Measurements from ENCODE around the gene PCDHGA7.
"Not testable (repeated sequence)": the region's sequence is repeated elsewhere in the genome, so short reads cannot be mapped to it uniquely, and the experiment has no call there.

PCDHGA7 gene

DNA sequence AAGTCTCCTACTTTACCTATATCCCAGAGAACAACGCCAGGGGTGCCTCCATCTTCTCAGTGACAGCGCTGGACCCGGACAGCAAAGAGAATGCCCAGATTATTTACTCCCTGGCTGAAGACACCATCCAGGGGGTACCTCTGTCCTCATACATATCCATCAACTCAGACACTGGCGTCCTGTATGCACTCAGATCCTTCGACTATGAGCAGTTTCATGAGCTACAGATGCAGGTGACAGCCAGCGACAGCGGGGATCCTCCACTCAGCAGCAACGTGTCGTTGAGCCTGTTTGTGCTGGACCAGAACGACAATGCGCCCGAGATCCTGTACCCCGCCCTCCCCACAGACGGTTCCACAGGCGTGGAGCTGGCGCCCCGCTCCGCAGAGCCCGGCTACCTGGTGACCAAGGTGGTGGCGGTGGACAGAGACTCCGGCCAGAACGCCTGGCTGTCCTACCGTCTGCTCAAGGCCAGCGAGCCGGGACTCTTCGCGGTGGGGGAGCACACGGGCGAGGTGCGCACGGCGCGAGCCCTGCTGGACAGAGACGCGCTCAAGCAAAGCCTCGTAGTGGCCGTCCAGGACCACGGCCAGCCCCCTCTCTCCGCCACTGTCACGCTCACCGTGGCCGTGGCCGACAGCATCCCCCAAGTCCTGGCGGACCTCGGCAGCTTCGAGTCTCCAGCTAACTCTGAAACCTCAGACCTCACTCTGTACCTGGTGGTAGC is 32.2 kb downstream of the PCDHGA7 start:
- peak overlapping the region in 1 of 2 donors; percentile 31 for H3K4me3 ChIP-seq (ENCODE audit: low read length in 2 of 2)
- not testable (repeated sequence) for H3K9ac ChIP-seq (ENCODE audit: low read depth in 1 of 2, low read length in 2 of 2); H3K36me3 ChIP-seq (ENCODE audit: control insufficient read depth in 2 of 2, insufficient read depth in 2 of 2, low read length in 2 of 2); H3K27ac ChIP-seq (ENCODE audit: low read depth in 2 of 2, low read length in 2 of 2); H3K27me3 ChIP-seq (ENCODE audit: control insufficient read depth in 2 of 2, insufficient read depth in 2 of 2, low read length in 2 of 2); H3K4me1 ChIP-seq (ENCODE audit: control insufficient read depth in 2 of 2, insufficient read depth in 2 of 2, low read length in 2 of 2)
- H3K9me3 ChIP-seq (ENCODE audit: control insufficient read depth in 2 of 2, low read length in 2 of 2): peaks cover 25 to 35% of the 10 kb centered on the region in 2 donors

DNA sequence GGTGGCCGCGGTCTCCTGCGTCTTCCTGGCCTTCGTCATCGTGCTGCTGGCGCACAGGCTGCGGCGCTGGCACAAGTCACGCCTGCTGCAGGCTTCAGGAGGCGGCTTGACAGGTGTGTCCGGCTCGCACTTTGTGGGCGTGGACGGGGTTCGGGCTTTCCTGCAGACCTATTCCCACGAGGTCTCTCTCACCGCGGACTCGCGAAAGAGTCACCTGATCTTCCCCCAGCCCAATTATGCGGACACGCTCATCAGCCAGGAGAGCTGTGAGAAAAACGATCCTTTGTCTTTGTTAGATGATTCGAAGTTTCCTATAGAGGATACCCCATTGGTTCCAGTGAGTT is 32.7 kb downstream of the PCDHGA7 start:
- not testable (repeated sequence) for H3K4me1 ChIP-seq (ENCODE audit: control insufficient read depth in 2 of 2, insufficient read depth in 2 of 2, low read length in 2 of 2); H3K36me3 ChIP-seq (ENCODE audit: control insufficient read depth in 2 of 2, insufficient read depth in 2 of 2, low read length in 2 of 2); H3K27me3 ChIP-seq (ENCODE audit: control insufficient read depth in 2 of 2, insufficient read depth in 2 of 2, low read length in 2 of 2); H3K4me3 ChIP-seq (ENCODE audit: low read length in 2 of 2); H3K27ac ChIP-seq (ENCODE audit: low read depth in 2 of 2, low read length in 2 of 2); H3K9ac ChIP-seq (ENCODE audit: low read depth in 1 of 2, low read length in 2 of 2)
- peaks cover 27 to 33% of the 10 kb centered on the region in 2 donors for H3K9me3 ChIP-seq (ENCODE audit: control insufficient read depth in 2 of 2, low read length in 2 of 2)

DNA sequence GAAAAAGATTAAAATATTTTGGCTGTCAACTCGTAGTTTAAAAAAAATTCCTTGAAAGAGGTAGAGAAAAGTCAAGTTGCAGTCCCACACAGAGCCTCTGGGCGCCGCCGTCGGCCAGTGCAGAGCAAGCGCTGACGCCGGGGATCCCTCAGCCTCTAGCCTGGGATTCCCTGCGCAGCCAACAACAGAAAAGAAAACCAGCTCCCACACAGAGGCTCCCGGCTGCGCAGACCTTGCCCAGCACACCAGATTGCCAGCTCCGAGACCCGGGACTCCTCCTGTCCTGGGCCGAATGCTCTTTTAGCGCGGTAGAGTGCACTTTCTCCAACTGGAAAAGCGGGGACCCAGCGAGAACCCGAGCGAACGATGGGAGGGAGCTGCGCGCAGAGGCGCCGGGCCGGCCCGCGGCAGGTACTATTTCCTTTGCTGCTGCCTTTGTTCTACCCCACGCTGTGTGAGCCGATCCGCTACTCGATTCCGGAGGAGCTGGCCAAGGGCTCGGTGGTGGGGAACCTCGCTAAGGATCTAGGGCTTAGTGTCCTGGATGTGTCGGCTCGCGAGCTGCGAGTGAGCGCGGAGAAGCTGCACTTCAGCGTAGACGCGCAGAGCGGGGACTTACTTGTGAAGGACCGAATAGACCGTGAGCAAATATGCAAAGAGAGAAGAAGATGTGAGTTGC is 35.1 kb downstream of the PCDHGA7 start, which contains the start of gene PCDHGB7:
PCDHGB7 (plus strand) TSS at position 184 of the 679 bp plus-strand sequence; CDS start at position 367, 183 bp downstream.
- Histone ChIP-seq H3K9me3 (ENCODE audit: control insufficient read depth in 2 of 2, low read length in 2 of 2) (peaks cover 36 to 43% of the 10 kb centered on the region in 2 donors), H3K4me3 (ENCODE audit: low read length in 2 of 2) (peak within 1 kb of the TSS; percentile 45 to 46)
- not testable (repeated sequence) for H3K9ac ChIP-seq (ENCODE audit: low read depth in 1 of 2, low read length in 2 of 2); H3K27ac ChIP-seq (ENCODE audit: low read depth in 2 of 2, low read length in 2 of 2); H3K27me3 ChIP-seq (ENCODE audit: control insufficient read depth in 2 of 2, insufficient read depth in 2 of 2, low read length in 2 of 2); H3K36me3 ChIP-seq (ENCODE audit: control insufficient read depth in 2 of 2, insufficient read depth in 2 of 2, low read length in 2 of 2); H3K4me1 ChIP-seq (ENCODE audit: control insufficient read depth in 2 of 2, insufficient read depth in 2 of 2, low read length in 2 of 2)

DNA sequence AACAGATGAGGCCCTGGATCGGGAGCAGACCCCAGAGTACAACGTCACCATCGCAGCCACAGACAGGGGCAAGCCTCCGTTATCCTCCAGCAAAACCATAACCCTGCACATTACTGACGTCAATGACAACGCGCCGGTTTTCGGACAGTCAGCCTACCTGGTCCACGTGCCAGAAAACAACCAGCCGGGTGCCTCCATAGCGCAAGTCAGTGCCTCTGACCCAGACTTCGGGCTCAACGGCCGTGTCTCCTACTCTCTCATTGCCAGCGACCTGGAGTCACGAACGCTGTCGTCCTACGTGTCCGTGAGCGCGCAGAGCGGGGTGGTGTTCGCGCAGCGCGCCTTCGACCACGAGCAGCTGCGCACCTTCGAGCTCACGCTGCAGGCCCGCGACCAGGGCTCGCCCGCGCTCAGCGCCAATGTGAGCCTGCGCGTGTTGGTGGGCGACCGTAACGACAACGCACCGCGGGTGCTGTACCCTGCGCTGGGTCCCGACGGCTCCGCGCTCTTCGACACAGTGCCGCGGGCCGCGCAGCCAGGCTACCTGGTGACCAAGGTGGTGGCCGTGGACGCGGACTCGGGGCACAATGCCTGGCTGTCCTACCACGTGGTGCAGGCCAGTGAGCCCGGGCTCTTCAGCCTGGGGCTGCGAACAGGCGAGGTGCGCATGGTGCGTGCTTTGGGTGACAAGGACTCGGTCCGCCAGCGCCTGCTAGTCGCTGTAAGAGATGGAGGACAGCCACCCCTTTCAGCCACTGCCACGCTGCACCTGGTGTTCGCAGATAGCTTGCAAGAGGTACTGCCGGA is 36.7 kb downstream of the PCDHGA7 start:
- peak overlapping the region in 1 of 2 donors; percentile 31 for H3K4me3 ChIP-seq (ENCODE audit: low read length in 2 of 2)
- no peak overlapping the region for H3K9ac ChIP-seq (ENCODE audit: low read depth in 1 of 2, low read length in 2 of 2)
- H3K27ac ChIP-seq (ENCODE audit: low read depth in 2 of 2, low read length in 2 of 2): no peak overlapping the region
- H3K36me3 ChIP-seq (ENCODE audit: control insufficient read depth in 2 of 2, insufficient read depth in 2 of 2, low read length in 2 of 2): no peaks in the 10 kb centered on the region
- no peaks in the 10 kb centered on the region for H3K4me1 ChIP-seq (ENCODE audit: control insufficient read depth in 2 of 2, insufficient read depth in 2 of 2, low read length in 2 of 2)
- H3K9me3 ChIP-seq (ENCODE audit: control insufficient read depth in 2 of 2, low read length in 2 of 2): peaks cover 37 to 44% of the 10 kb centered on the region in 2 donors
- no peaks in the 10 kb centered on the region for H3K27me3 ChIP-seq (ENCODE audit: control insufficient read depth in 2 of 2, insufficient read depth in 2 of 2, low read length in 2 of 2)

DNA sequence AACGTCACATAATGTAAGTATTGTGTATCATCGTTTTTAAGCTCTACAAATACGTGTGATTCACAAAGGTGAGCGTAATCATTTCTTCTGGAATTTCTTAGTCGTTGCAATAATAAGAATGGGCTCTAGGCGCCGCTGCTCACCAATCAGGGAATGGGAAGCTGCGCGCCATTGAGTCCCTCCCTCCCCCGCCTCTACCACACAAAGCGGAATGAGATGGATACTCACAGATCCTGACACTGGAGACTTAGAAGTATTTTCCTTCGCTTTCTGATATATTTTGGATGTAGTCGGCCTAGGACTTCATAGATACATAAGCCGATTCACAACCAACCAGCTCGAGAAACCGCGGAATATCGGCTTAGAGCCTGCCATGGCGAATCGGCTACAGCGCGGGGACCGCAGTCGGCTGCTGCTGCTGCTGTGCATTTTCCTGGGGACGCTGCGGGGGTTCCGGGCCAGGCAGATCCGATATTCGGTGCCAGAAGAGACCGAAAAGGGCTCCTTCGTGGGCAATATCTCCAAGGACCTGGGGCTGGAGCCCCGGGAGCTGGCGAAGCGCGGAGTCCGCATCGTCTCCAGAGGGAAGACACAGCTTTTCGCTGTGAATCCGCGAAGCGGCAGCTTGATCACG is 38.4 kb downstream of the PCDHGA7 start, which contains the start of gene PCDHGA11:
PCDHGA11 (plus strand) TSS at position 197 of the 634 bp plus-strand sequence; CDS start at position 374, 177 bp downstream.
- H3K36me3 ChIP-seq (ENCODE audit: control insufficient read depth in 2 of 2, insufficient read depth in 2 of 2, low read length in 2 of 2): no peaks in the 10 kb centered on the region
- peak within 1 kb of the TSS; percentile 13 to 47 for H3K4me3 ChIP-seq (ENCODE audit: low read length in 2 of 2)
- no peaks in the 10 kb centered on the region for H3K4me1 ChIP-seq (ENCODE audit: control insufficient read depth in 2 of 2, insufficient read depth in 2 of 2, low read length in 2 of 2)
- H3K9me3 ChIP-seq (ENCODE audit: control insufficient read depth in 2 of 2, low read length in 2 of 2): peaks cover 41 to 45% of the 10 kb centered on the region in 2 donors
- H3K9ac ChIP-seq (ENCODE audit: low read depth in 1 of 2, low read length in 2 of 2): no peak within 1 kb of the TSS
- no peak within 1 kb of the TSS for H3K27ac ChIP-seq (ENCODE audit: low read depth in 2 of 2, low read length in 2 of 2)
- H3K27me3 ChIP-seq (ENCODE audit: control insufficient read depth in 2 of 2, insufficient read depth in 2 of 2, low read length in 2 of 2): no peaks in the 10 kb centered on the region

DNA sequence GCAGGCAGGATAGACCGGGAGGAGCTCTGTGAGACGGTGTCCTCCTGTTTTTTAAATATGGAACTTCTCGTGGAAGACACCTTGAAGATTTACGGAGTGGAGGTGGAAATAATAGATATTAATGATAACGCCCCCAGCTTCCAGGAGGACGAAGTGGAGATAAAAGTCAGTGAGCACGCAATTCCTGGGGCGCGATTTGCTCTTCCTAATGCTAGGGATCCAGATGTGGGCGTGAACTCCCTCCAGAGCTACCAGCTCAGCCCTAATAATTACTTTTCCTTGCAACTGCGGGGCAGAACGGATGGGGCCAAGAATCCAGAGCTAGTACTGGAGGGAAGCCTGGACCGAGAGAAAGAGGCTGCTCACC is 38.9 kb downstream of the PCDHGA7 start:
- Histone ChIP-seq H3K27ac (ENCODE audit: low read depth in 2 of 2, low read length in 2 of 2) (no peak overlapping the region), H3K4me1 (ENCODE audit: control insufficient read depth in 2 of 2, insufficient read depth in 2 of 2, low read length in 2 of 2) (no peaks in the 10 kb centered on the region), H3K27me3 (ENCODE audit: control insufficient read depth in 2 of 2, insufficient read depth in 2 of 2, low read length in 2 of 2) (no peaks in the 10 kb centered on the region), H3K36me3 (ENCODE audit: control insufficient read depth in 2 of 2, insufficient read depth in 2 of 2, low read length in 2 of 2) (no peaks in the 10 kb centered on the region), H3K9ac (ENCODE audit: low read depth in 1 of 2, low read length in 2 of 2) (no peak overlapping the region), H3K9me3 (ENCODE audit: control insufficient read depth in 2 of 2, low read length in 2 of 2) (peaks cover 45% of the 10 kb centered on the region in 2 donors), H3K4me3 (ENCODE audit: low read length in 2 of 2) (peak overlapping the region in 1 of 2 donors; percentile 47)

DNA sequence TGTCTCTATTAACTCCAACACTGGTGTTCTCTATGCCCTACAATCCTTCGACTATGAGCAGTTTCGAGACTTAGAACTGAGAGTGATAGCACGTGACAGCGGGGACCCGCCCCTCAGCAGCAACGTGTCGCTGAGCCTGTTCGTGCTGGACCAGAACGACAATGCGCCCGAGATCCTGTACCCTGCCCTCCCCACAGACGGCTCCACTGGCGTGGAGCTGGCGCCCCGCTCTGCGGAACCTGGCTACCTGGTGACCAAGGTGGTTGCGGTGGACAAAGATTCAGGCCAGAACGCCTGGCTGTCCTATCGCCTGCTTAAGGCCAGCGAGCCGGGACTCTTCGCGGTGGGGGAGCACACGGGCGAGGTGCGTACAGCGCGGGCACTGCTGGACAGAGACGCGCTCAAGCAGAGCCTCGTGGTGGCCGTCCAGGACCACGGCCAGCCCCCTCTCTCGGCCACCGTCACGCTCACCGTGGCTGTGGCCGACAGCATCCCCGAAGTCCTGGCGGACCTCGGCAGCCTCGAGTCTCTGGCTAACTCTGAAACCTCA is 40.3 kb downstream of the PCDHGA7 start:
- Histone ChIP-seq H3K9ac (ENCODE audit: low read depth in 1 of 2, low read length in 2 of 2) (no peak overlapping the region), H3K27me3 (ENCODE audit: control insufficient read depth in 2 of 2, insufficient read depth in 2 of 2, low read length in 2 of 2) (no peaks in the 10 kb centered on the region), H3K4me1 (ENCODE audit: control insufficient read depth in 2 of 2, insufficient read depth in 2 of 2, low read length in 2 of 2) (no peaks in the 10 kb centered on the region), H3K36me3 (ENCODE audit: control insufficient read depth in 2 of 2, insufficient read depth in 2 of 2, low read length in 2 of 2) (no peaks in the 10 kb centered on the region), H3K27ac (ENCODE audit: low read depth in 2 of 2, low read length in 2 of 2) (no peak overlapping the region), H3K9me3 (ENCODE audit: control insufficient read depth in 2 of 2, low read length in 2 of 2) (peaks cover 50 to 51% of the 10 kb centered on the region in 2 donors), H3K4me3 (ENCODE audit: low read length in 2 of 2) (no peak overlapping the region)

DNA sequence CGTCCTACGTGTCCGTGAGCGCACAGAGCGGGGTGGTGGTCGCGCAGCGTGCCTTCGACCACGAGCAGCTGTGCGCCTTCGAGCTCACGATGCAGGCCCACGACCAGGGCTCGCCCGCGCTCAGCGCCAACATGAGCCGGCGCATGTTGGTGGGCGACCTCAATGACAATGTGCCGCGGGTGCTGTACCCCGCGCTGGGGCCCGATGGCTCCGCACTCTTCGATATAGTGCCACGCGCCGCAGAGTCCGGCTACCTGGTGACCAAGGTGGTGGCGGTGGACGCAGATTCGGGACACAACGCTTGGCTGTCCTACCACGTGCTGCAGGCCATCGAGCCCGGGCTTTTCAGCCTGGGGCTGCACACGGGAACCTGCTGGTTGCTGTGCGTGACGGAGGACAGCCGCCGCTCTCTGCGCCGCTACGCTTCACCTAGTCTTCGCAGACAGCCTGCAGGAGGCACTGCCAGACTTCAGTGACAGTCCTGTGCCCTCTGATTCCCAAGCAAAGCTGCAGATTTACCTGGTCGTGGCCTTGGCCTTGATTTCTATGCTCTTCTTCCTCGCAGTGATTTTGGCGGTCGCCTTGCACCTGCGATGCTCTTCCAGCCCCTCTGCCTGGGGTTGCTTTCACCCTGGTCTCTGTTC is 45.4 kb downstream of the PCDHGA7 start:
- H3K27me3 ChIP-seq (ENCODE audit: control insufficient read depth in 2 of 2, insufficient read depth in 2 of 2, low read length in 2 of 2): no peaks in the 10 kb centered on the region

DNA sequence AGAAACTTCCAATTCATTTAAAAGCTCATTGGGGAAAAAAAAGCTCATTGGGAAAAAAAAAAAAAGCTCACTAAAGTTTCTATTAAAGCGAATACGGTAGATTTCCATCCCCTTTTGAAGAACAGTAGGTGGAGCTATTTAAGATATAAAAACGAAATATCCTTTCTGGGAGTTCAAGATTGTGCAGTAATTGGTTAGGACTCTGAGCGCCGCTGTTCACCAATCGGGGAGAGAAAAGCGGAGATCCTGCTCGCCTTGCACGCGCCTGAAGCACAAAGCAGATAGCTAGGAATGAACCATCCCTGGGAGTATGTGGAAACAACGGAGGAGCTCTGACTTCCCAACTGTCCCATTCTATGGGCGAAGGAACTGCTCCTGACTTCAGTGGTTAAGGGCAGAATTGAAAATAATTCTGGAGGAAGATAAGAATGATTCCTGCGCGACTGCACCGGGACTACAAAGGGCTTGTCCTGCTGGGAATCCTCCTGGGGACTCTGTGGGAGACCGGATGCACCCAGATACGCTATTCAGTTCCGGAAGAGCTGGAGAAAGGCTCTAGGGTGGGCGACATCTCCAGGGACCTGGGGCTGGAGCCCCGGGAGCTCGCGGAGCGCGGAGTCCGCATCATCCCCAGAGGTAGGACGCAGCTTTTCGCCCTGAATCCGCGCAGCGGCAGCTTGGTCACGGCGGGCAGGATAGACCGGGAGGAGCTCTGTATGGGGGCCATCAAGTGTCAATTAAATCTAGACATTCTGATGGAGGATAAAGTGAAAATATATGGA is 48.0 kb downstream of the PCDHGA7 start, which contains the start of gene PCDHGA12:
PCDHGA12 (plus strand) TSS at position 176 of the 782 bp plus-strand sequence; CDS start at position 429, 253 bp downstream.
- Histone ChIP-seq H3K36me3 (ENCODE audit: control insufficient read depth in 2 of 2, insufficient read depth in 2 of 2, low read length in 2 of 2) (no peaks in the 10 kb centered on the region), H3K27me3 (ENCODE audit: control insufficient read depth in 2 of 2, insufficient read depth in 2 of 2, low read length in 2 of 2) (no peaks in the 10 kb centered on the region), H3K4me3 (ENCODE audit: low read length in 2 of 2) (peak within 1 kb of the TSS; percentile 15 to 57), H3K9me3 (ENCODE audit: control insufficient read depth in 2 of 2, low read length in 2 of 2) (peaks cover 25 to 36% of the 10 kb centered on the region in 2 donors), H3K27ac (ENCODE audit: low read depth in 2 of 2, low read length in 2 of 2) (no peak within 1 kb of the TSS), H3K9ac (ENCODE audit: low read depth in 1 of 2, low read length in 2 of 2) (no peak within 1 kb of the TSS), H3K4me1 (ENCODE audit: control insufficient read depth in 2 of 2, insufficient read depth in 2 of 2, low read length in 2 of 2) (no peaks in the 10 kb centered on the region)

More for the DNA sequence above, 45.4 kb downstream of the PCDHGA7 start:
- H3K9me3 ChIP-seq (ENCODE audit: control insufficient read depth in 2 of 2, low read length in 2 of 2): peaks cover 35 to 39% of the 10 kb centered on the region in 2 donors
- H3K27ac ChIP-seq (ENCODE audit: low read depth in 2 of 2, low read length in 2 of 2): no peak overlapping the region
- H3K4me1 ChIP-seq (ENCODE audit: control insufficient read depth in 2 of 2, insufficient read depth in 2 of 2, low read length in 2 of 2): no peaks in the 10 kb centered on the region
- no peak overlapping the region for H3K4me3 ChIP-seq (ENCODE audit: low read length in 2 of 2)
- no peak overlapping the region for H3K9ac ChIP-seq (ENCODE audit: low read depth in 1 of 2, low read length in 2 of 2)
- H3K36me3 ChIP-seq (ENCODE audit: control insufficient read depth in 2 of 2, insufficient read depth in 2 of 2, low read length in 2 of 2): no peaks in the 10 kb centered on the region
